Fibroblast of lung (primary cell): ENCODE measurements around the gene CSF3R. TPM values are rescaled to one million over a fixed set of nuclear protein-coding genes. Genes with fewer than 3 reads are reported as not detected.
"Not testable (repeated sequence)": the region's sequence is repeated elsewhere in the genome, so short reads cannot be mapped to it uniquely, and the experiment has no call there.

Experiments used
- DNase-seq, 2 donors: peaks; one replicate each; pipeline versions ENCODE4 v3.0.0 to v3.0.0-alpha.2; 2010; ENCODE audit warnings: low read depth in 2 of 2
- H2AFZ ChIP-seq: 2 replicates; pipeline ENCODE4 v1.5.1; 2012; ENCODE audit warnings: low read length, control low read depth, inconsistent platforms
- H3K27ac ChIP-seq: 2 replicates; pipeline ENCODE4 v1.5.1; 2011; ENCODE audit warnings: low read length, control low read depth; ENCODE audit not compliant: insufficient read depth
- H3K27me3 ChIP-seq: 2 replicates; pipeline ENCODE4 v1.5.1; 2011; ENCODE audit warnings: mild to moderate bottlenecking, low read length; ENCODE audit not compliant: control insufficient read depth, insufficient read depth
- H3K36me3 ChIP-seq: 2 replicates; pipeline ENCODE4 v1.5.1; 2011; ENCODE audit warnings: low read length; ENCODE audit not compliant: control insufficient read depth, insufficient read depth
- H3K4me1 ChIP-seq: 2 replicates; pipeline ENCODE4 v1.5.1; 2011; ENCODE audit warnings: low read length; ENCODE audit not compliant: control insufficient read depth, insufficient read depth; ENCODE audit errors: extremely low read depth
- H3K4me2 ChIP-seq: 2 replicates; pipeline ENCODE4 v1.5.1; 2011; ENCODE audit warnings: low read length, control low read depth; ENCODE audit not compliant: insufficient read depth; ENCODE audit errors: extremely low read depth
- H3K4me3 ChIP-seq, 4 experiments: fragments of 200-600 bp in 1 of 4; sonication (generic) in 1 of 4; replicated peaks in 1 of 4; 2 replicates each; pipeline ENCODE4 v1.5.1; 2011 to 2016; ENCODE audit warnings: low read length in 4 of 4, low read depth in 3 of 4, mild to moderate bottlenecking in 3 of 4, control low read depth in 2 of 4, inconsistent platforms in 1 of 4, mixed read lengths in 1 of 4; ENCODE audit not compliant: insufficient read depth in 1 of 4; ENCODE audit errors: control extremely low read depth in 1 of 4
- H3K79me2 ChIP-seq: 2 replicates; pipeline ENCODE4 v1.5.1; 2012; ENCODE audit warnings: mild to moderate bottlenecking, low read length, inconsistent platforms; ENCODE audit not compliant: control insufficient read depth, insufficient read depth
- H3K9ac ChIP-seq: 2 replicates; pipeline ENCODE4 v1.5.1; 2011; ENCODE audit warnings: mild to moderate bottlenecking, low read length, control low read depth; ENCODE audit not compliant: insufficient read depth
- H3K9me3 ChIP-seq: 2 replicates; pipeline ENCODE4 v1.5.1; 2012; ENCODE audit warnings: low read depth, low read length; ENCODE audit not compliant: control insufficient read depth, insufficient read depth
- H4K20me1 ChIP-seq: 2 replicates; pipeline ENCODE4 v1.5.1; 2011; ENCODE audit warnings: low read length; ENCODE audit not compliant: control insufficient read depth, insufficient read depth; ENCODE audit errors: extremely low read depth
- EZH2 ChIP-seq: IDR thresholded peaks from 2 replicates; pipeline ENCODE4 v1.5.1; 2012; ENCODE audit warnings: low read length, control low read depth, mild to moderate bottlenecking; ENCODE audit errors: missing control alignments
- polyA plus RNA-seq, 2 donors: library from polyadenylated mRNA; depleted of rRNA in 1 of 2; stranded (reverse) in 1 of 2; unstranded in 1 of 2; fragments of >200 nt; gene quantifications; 2 replicates each; pipeline ENCODE4 v1.2.1, GENCODE V29; 2011 to 2012; ENCODE audit warnings: missing spikeins in 1 of 2
- total RNA-seq: library from RNA; depleted of rRNA; stranded (reverse); fragments of >200 nt; gene quantifications from 2 replicates; pipeline ENCODE4 v1.2.1, GENCODE V29; 2014
- TF ChIP-seq, protein P1 (sequence below), 2 donors: IDR thresholded peaks in 1 of 2; conservative IDR thresholded peaks in 1 of 2; 1 replicate in 1 of 2; 2 replicates in 1 of 2; pipeline ENCODE4 v1.5.1; 2011 to 2012; ENCODE audit warnings: low read length in 2 of 2, control low read depth in 1 of 2, inconsistent platforms in 1 of 2, low read depth in 1 of 2, mild to moderate bottlenecking in 1 of 2

The CSF3R gene
- total and polyA plus RNA-seq, 2 donors (not counting 1 experiment from before 2014, with no cell fraction given): under 0.01 TPM; not detected in 1

GRCh38 chr1:36487906-36488305 is 5.2 kb upstream of the CSF3R start:
- TF ChIP-seq, protein P1, sequence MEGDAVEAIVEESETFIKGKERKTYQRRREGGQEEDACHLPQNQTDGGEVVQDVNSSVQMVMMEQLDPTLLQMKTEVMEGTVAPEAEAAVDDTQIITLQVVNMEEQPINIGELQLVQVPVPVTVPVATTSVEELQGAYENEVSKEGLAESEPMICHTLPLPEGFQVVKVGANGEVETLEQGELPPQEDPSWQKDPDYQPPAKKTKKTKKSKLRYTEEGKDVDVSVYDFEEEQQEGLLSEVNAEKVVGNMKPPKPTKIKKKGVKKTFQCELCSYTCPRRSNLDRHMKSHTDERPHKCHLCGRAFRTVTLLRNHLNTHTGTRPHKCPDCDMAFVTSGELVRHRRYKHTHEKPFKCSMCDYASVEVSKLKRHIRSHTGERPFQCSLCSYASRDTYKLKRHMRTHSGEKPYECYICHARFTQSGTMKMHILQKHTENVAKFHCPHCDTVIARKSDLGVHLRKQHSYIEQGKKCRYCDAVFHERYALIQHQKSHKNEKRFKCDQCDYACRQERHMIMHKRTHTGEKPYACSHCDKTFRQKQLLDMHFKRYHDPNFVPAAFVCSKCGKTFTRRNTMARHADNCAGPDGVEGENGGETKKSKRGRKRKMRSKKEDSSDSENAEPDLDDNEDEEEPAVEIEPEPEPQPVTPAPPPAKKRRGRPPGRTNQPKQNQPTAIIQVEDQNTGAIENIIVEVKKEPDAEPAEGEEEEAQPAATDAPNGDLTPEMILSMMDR (conservative IDR thresholded peaks at IDR 0.05 in 1 of 2, IDR thresholded peaks at IDR 0.05 in 1 of 2; ENCODE audit: low read depth in 1 of 2, low read length in 2 of 2): no peak
- TF ChIP-seq EZH2: no peak
- DNase-seq: no peak

DNA sequence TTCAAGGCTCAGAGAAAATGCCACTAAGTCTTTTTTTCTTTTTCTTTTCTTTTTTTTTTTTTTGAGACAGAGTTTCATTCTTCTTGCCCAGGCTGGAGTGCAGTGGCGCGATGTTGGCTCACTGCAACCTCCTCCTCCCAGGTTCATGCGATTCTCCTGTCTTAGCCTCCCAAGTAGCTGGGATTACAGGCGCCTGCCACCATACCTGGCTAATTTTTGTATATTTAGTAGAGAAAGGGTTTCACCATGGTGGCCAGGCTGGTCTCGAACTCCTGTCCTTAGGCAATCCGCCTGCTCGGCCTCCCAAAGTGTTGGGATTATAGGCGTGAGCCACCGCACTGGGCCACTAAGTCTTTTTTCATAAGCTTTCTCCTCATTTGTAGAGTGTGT is 4.6 kb upstream of the CSF3R start:
- H3K4me2 ChIP-seq, H2AFZ ChIP-seq, H3K79me2 ChIP-seq, H4K20me1 ChIP-seq, H3K4me1 ChIP-seq, H3K9ac ChIP-seq, H3K4me3 ChIP-seq, H3K9me3 ChIP-seq, H3K27ac ChIP-seq, H3K36me3 ChIP-seq, DNase-seq: not testable (repeated sequence)
- peaks cover 13% of the 10 kb centered on the region for H3K27me3 ChIP-seq

More at GRCh38 chr1:36487906-36488305, 5.2 kb upstream of the CSF3R start:
- Histone ChIP-seq H3K9ac (no peak overlapping the region), H3K36me3 (no peaks in the 10 kb centered on the region), H4K20me1 (no peaks in the 10 kb centered on the region), H3K27me3 (peaks cover 17% of the 10 kb centered on the region), H3K9me3 (no peaks in the 10 kb centered on the region), H3K79me2 (no peaks in the 10 kb centered on the region), H3K4me1 (no peaks in the 10 kb centered on the region), H2AFZ (no peak overlapping the region), H3K4me2 (no peak overlapping the region), H3K27ac (no peak overlapping the region), H3K4me3 (no peak overlapping the region)

- Histone ChIP-seq H4K20me1 (no peaks in the 10 kb centered on the region), H3K27ac (no peak overlapping the region), H3K4me2 (no peak overlapping the region), H3K9me3 (no peaks in the 10 kb centered on the region), H3K27me3 (peaks cover 9% of the 10 kb centered on the region), H3K4me3 (no peak overlapping the region), H2AFZ (no peak overlapping the region), H3K36me3 (no peaks in the 10 kb centered on the region), H3K9ac (no peak overlapping the region), H3K4me1 (no peaks in the 10 kb centered on the region), H3K79me2 (no peaks in the 10 kb centered on the region)
- no peak for TF ChIP-seq EZH2
- TF ChIP-seq, protein P1 (conservative IDR thresholded peaks at IDR 0.05 in 1 of 2, IDR thresholded peaks at IDR 0.05 in 1 of 2; ENCODE audit: low read depth in 1 of 2, low read length in 2 of 2): no peak
- peak in 1 of 2 donors; percentile 49 for DNase-seq
Measured at GRCh38 chr1:36486439-36487335, 4.0 kb upstream of the CSF3R start.
